Measurements from ENCODE around the gene MTUS2. TPM values are rescaled to one million over a fixed set of nuclear protein-coding genes. Genes with fewer than 3 reads are reported as not detected.

Gene MTUS2
- total and polyA plus RNA-seq, 10 of the 15 experiments (the other 5 are each of a cell fraction or from before 2014, with no cell fraction given), result under 0.01 to 0.05 (median 0.02) TPM; not detected in 6

GRCh38 chr13:29115842-29116241 lies 295.7 kb downstream of the MTUS2 start (continued):
- no peak for TF ChIP-seq KDM1A (IDR thresholded peaks at IDR 0.05; ENCODE audit: borderline replicate concordance)

- Histone ChIP-seq H3K27ac (ENCODE audit: control insufficient read depth, insufficient read depth) (no peak overlapping the region), H3K27me3 (replicated peaks in 1 of 2; ENCODE audit: control insufficient read depth in 2 of 2, insufficient read depth in 2 of 2, low read length in 1 of 2) (no peaks in the 10 kb centered on the region), H3K4me3 (no peak overlapping the region), H2AFZ (ENCODE audit: control insufficient read depth, low read depth, low read length) (no peak overlapping the region), H3K9ac (ENCODE audit: control insufficient read depth, insufficient read depth, low read length) (no peak overlapping the region), H3K9me3 (replicated peaks; ENCODE audit: control insufficient read depth, insufficient read depth, low read length) (no peaks in the 10 kb centered on the region; the same call in 2 of the 3 replicates), H4K20me1 (ENCODE audit: control insufficient read depth, insufficient read depth) (no peaks in the 10 kb centered on the region), H3K79me2 (ENCODE audit: control insufficient read depth, insufficient read depth, low read length) (no peaks in the 10 kb centered on the region), H3K4me2 (ENCODE audit: control insufficient read depth, insufficient read depth) (no peak overlapping the region), H3K4me1 (ENCODE audit: control insufficient read depth, insufficient read depth, low read length) (no peaks in the 10 kb centered on the region), H3K36me3 (ENCODE audit: control insufficient read depth in 2 of 2, insufficient read depth in 2 of 2, low read length in 1 of 2) (no peaks in the 10 kb centered on the region)
- no peak for ATAC-seq
- ChIA-PET SMC1A (ENCODE audit: uncharacterized antibody, unreplicated experiment) (no interaction called here), CTCF (no interaction called here), RAD21 (ENCODE audit: unreplicated experiment) (no interaction called here), POLR2A (no interaction called here)
- TF ChIP-seq MAX (IDR thresholded peaks at IDR 0.05; ENCODE audit: low read depth, low read length) (no peak), KDM1A (IDR thresholded peaks at IDR 0.05; ENCODE audit: borderline replicate concordance) (no peak), HSF1 (IDR thresholded peaks at IDR 0.05; ENCODE audit: low read depth, low read length) (no peak), KAT2A (conservative IDR thresholded peaks at IDR 0.05; ENCODE audit: control insufficient read depth, low read depth, low read length) (no peak), BRCA1 (IDR thresholded peaks at IDR 0.05; ENCODE audit: low read depth, low read length) (no peak), YY1 (IDR thresholded peaks at IDR 0.05; ENCODE audit: low read depth, low read length) (no peak), IRF4 (IDR thresholded peaks at IDR 0.05; ENCODE audit: low read depth, low read length) (no peak)
- no TSS peak for BruUV-seq (replicated peaks)
- intact Hi-C loops (cut with micrococcal nuclease; ENCODE audit: unreplicated experiment) (no loop called here), in situ Hi-C loops (cut with MboI) (no loop called here)
- WGBS (ENCODE audit: insufficient coverage, insufficient replicate concordance, low lambda C conversion rate, missing lambda C conversion rate), result 35% methylated on average over 8 of the region's 8 CpGs
- FAIRE-seq, result no peak
- DNase-seq (ENCODE audit: low read depth, low spot score), result no peak
Measured at GRCh38 chr13:29117663-29118062, 297.5 kb downstream of the MTUS2 start.
